ENCODE measurements around the gene CELSR3.

The CELSR3 gene

DNA sequence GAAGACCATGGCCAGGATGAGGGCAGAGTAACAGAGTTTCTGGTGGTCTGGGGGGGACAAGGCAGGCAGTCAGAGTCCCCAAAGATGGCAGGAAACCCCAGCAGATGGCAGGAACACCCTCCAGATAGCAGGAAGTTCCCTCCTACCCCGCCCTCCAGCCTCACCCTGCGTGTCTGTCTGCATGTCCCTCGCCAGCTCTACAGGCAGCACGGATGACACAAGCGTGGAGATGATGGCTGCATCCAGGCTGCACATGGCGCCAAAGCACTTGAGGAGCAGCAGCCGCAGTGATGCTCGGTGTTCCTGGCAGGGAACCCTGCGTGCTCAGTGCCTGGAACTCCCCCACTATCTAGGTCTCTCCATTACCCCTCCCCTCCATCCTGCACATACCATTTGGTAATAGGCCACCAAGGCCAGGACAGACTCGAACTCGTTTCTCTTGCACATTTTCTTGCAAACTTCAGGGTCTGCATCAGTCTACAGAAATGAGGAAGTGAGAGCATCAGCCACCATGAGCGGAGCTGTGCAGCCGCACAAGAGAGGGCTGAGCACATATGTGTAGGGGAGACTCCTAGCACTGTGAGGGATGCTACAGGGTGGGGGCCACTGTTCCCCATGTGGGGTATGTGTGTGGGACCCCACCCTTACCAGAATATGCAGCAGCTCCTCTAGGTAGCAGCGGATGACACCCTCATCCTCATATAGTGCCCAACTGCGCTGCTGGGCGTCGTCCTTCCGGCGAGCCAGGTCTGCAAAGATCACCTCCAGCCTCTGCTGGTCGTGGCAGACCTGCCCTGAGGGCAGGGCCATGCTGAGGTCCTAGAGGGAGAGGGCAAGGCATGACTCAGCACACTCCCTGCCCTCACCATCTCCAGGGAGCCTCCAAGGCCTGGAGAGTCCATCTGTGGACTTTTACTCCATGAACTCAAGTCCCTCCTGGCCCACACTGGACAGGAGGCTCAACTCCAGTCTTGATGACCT is 17.0 kb upstream of the CELSR3 start:
- Histone ChIP-seq H3K9ac (ENCODE audit: low read length) (no peak overlapping the region), H3K9me3 (ENCODE audit: control insufficient read depth, insufficient read depth, low read depth, low read length) (no peaks in the 10 kb centered on the region), H3K27ac (ENCODE audit: low read depth, low read length) (no peak overlapping the region), H3K4me1 (ENCODE audit: control insufficient read depth, insufficient read depth, low read length) (peaks cover 7% of the 10 kb centered on the region), H3K36me3 (ENCODE audit: control insufficient read depth, insufficient read depth, low read length) (peaks cover 79% of the 10 kb centered on the region), H3K27me3 (ENCODE audit: control insufficient read depth, insufficient read depth, low read length) (no peaks in the 10 kb centered on the region), H3K4me3 (ENCODE audit: low read depth, low read length) (no peak overlapping the region)

GRCh38 chr3:48678566-48679380 is 16.1 kb upstream of the CELSR3 start:
- H3K36me3 ChIP-seq (ENCODE audit: control insufficient read depth, insufficient read depth, low read length): peaks cover 88% of the 10 kb centered on the region
- no peak overlapping the region for H3K27ac ChIP-seq (ENCODE audit: low read depth, low read length)

DNA sequence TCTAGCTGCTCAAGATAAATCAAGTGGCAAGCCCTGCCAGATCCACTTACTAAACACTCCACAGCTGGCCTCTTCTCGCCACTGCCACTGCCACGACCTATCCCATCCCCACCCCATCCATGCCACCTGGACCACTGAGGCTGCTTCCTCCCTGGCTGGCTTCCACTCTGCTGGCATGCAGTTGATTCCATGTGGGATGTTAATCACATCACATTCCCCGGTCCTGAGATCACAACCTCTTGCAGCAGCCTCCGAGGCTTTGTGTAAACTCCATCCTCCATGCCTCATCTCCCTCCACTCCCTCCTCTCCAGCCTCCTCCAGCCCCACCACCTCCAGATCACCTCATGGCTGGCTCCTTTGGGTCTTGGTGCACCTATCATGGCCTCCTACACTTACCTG is 15.4 kb upstream of the CELSR3 start:
- H3K4me1 ChIP-seq (ENCODE audit: control insufficient read depth, insufficient read depth, low read length): no peaks in the 10 kb centered on the region
- no peaks in the 10 kb centered on the region for H3K27me3 ChIP-seq (ENCODE audit: control insufficient read depth, insufficient read depth, low read length)
- peaks cover 88% of the 10 kb centered on the region for H3K36me3 ChIP-seq (ENCODE audit: control insufficient read depth, insufficient read depth, low read length)
- no peak overlapping the region for H3K27ac ChIP-seq (ENCODE audit: low read depth, low read length)
- H3K4me3 ChIP-seq (ENCODE audit: low read depth, low read length): no peak overlapping the region
- H3K9me3 ChIP-seq (ENCODE audit: control insufficient read depth, insufficient read depth, low read depth, low read length): no peaks in the 10 kb centered on the region
- no peak overlapping the region for H3K9ac ChIP-seq (ENCODE audit: low read length)

More at GRCh38 chr3:48678566-48679380, 16.1 kb upstream of the CELSR3 start:
- Histone ChIP-seq H3K4me1 (ENCODE audit: control insufficient read depth, insufficient read depth, low read length) (no peaks in the 10 kb centered on the region), H3K9me3 (ENCODE audit: control insufficient read depth, insufficient read depth, low read depth, low read length) (no peaks in the 10 kb centered on the region), H3K9ac (ENCODE audit: low read length) (no peak overlapping the region), H3K27me3 (ENCODE audit: control insufficient read depth, insufficient read depth, low read length) (no peaks in the 10 kb centered on the region), H3K4me3 (ENCODE audit: low read depth, low read length) (no peak overlapping the region)

GRCh38 chr3:48674505-48674904 is 11.8 kb upstream of the CELSR3 start:
- no peaks in the 10 kb centered on the region for H3K27me3 ChIP-seq (ENCODE audit: control insufficient read depth, insufficient read depth, low read length)
- H3K27ac ChIP-seq (ENCODE audit: low read depth, low read length): no peak overlapping the region
- H3K9me3 ChIP-seq (ENCODE audit: control insufficient read depth, insufficient read depth, low read depth, low read length): no peaks in the 10 kb centered on the region
- H3K4me3 ChIP-seq (ENCODE audit: low read depth, low read length): no peak overlapping the region
- no peak overlapping the region for H3K9ac ChIP-seq (ENCODE audit: low read length)
- no peaks in the 10 kb centered on the region for H3K4me1 ChIP-seq (ENCODE audit: control insufficient read depth, insufficient read depth, low read length)
- H3K36me3 ChIP-seq (ENCODE audit: control insufficient read depth, insufficient read depth, low read length): peaks cover 74% of the 10 kb centered on the region

DNA sequence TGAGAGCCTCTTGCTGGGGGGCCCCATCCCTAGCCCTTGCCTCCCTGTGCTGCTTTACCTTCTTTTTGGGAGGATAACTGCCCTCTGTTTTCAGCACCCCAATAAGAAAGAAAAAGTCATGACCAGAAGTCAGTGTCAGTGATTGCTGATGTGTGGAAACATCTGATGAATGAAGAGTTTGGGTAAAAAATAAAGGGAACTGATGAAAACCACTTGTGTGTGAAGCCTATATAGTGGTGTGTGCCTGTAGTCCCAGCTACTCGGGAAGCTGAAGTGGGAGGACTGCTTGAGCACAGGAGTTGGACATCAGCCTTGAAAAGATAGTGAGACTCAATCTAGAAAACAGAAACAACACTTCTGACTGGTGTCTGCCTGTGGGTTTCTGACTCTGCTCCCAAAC is 9.8 kb upstream of the CELSR3 start:
- peaks cover 58% of the 10 kb centered on the region for H3K36me3 ChIP-seq (ENCODE audit: control insufficient read depth, insufficient read depth, low read length)
- H3K27me3 ChIP-seq (ENCODE audit: control insufficient read depth, insufficient read depth, low read length): no peaks in the 10 kb centered on the region
- no peak overlapping the region for H3K4me3 ChIP-seq (ENCODE audit: low read depth, low read length)
- H3K27ac ChIP-seq (ENCODE audit: low read depth, low read length): no peak overlapping the region
- no peaks in the 10 kb centered on the region for H3K4me1 ChIP-seq (ENCODE audit: control insufficient read depth, insufficient read depth, low read length)
- H3K9ac ChIP-seq (ENCODE audit: low read length): no peak overlapping the region
- H3K9me3 ChIP-seq (ENCODE audit: control insufficient read depth, insufficient read depth, low read depth, low read length): no peaks in the 10 kb centered on the region

DNA sequence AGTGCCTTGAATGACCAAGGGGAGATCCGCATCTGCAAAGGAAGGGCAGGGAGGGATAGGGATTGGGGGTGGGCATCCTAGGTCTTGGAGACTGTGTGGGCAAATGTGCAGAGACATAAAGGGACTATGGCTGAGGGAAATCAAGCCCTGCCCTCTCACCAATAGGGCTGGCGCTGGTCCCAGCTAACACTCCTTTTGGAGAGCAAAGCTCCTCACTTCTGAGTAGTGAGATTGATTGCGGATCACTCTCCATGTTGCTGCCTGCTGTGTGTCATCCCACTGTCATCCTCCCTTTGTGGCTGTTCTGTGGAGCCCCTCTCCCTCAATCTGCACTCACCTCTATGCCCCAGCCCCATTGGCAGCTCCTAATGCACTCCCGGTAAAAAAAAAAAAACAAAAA is 2.2 kb upstream of the CELSR3 start:
- H3K36me3 ChIP-seq (ENCODE audit: control insufficient read depth, insufficient read depth, low read length): peaks cover 18% of the 10 kb centered on the region
- no peak overlapping the region for H3K27ac ChIP-seq (ENCODE audit: low read depth, low read length)
- H3K9ac ChIP-seq (ENCODE audit: low read length): no peak overlapping the region
- H3K9me3 ChIP-seq (ENCODE audit: control insufficient read depth, insufficient read depth, low read depth, low read length): no peaks in the 10 kb centered on the region
- peaks cover 3% of the 10 kb centered on the region; the same call in 1 of the 2 replicates for H3K27me3 ChIP-seq (ENCODE audit: control insufficient read depth, insufficient read depth, low read length)
- H3K4me3 ChIP-seq (ENCODE audit: low read depth, low read length): no peak overlapping the region
- H3K4me1 ChIP-seq (ENCODE audit: control insufficient read depth, insufficient read depth, low read length): peaks cover 10% of the 10 kb centered on the region

GRCh38 chr3:48664313-48664644 is 1.6 kb upstream of the CELSR3 start:
- Histone ChIP-seq H3K4me1 (ENCODE audit: control insufficient read depth, insufficient read depth, low read length) (peaks cover 10% of the 10 kb centered on the region), H3K27ac (ENCODE audit: low read depth, low read length) (no peak overlapping the region), H3K9ac (ENCODE audit: low read length) (peak overlapping the region; percentile 8), H3K27me3 (ENCODE audit: control insufficient read depth, insufficient read depth, low read length) (peaks cover 3% of the 10 kb centered on the region; the same call in 1 of the 2 replicates), H3K36me3 (ENCODE audit: control insufficient read depth, insufficient read depth, low read length) (peaks cover 24% of the 10 kb centered on the region), H3K4me3 (ENCODE audit: low read depth, low read length) (peak overlapping the region; percentile 72), H3K9me3 (ENCODE audit: control insufficient read depth, insufficient read depth, low read depth, low read length) (no peaks in the 10 kb centered on the region)

DNA sequence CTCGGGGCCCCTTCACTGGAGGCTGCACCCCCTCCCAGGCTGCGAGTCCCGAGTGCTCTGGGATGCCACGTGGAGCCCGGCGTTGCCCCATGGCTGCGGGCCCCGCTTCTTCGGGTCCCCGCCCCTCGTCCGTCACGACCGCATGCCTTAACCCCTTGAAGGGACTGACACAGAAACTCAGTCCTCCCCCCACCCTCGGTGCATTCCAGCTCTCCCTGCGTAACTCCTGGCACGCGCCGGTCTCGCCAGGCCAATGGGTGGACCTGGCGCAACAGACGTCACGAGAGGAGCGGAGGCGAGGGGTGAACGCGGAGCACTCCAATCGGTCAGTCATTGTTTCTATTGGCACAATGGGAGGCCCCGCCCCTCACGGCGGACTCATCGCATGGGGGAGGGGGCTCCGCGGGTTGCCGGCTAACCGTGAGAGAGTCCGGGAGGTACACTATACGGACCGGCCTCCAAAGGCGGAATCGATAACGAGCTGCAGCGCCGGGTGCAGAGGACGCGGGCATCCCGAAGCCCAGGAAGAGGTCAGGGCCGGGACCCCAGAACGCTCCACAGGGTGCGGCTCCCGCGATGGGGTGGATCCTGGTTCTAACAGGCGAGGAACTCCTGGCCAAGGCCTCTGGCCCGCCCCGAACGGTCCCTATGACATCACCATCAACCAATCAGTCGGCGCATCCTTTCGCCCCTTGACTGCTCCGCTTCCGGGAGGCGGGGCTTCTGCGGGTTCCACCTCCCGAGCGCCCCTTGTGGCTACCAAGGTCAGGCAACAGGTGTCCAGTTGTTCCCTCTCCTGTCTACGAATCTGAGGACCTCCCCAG is 1.0 kb upstream of the CELSR3 start:
- Histone ChIP-seq H3K9ac (ENCODE audit: low read length) (peak overlapping the region; percentile 85), H3K36me3 (ENCODE audit: control insufficient read depth, insufficient read depth, low read length) (peaks cover 25% of the 10 kb centered on the region), H3K27ac (ENCODE audit: low read depth, low read length) (peak overlapping the region; percentile 94), H3K27me3 (ENCODE audit: control insufficient read depth, insufficient read depth, low read length) (peaks cover 3% of the 10 kb centered on the region; the same call in 1 of the 2 replicates), H3K9me3 (ENCODE audit: control insufficient read depth, insufficient read depth, low read depth, low read length) (no peaks in the 10 kb centered on the region), H3K4me1 (ENCODE audit: control insufficient read depth, insufficient read depth, low read length) (peaks cover 10% of the 10 kb centered on the region), H3K4me3 (ENCODE audit: low read depth, low read length) (peak overlapping the region; percentile 72)

GRCh38 chr3:48662145-48662752 is 437 bp downstream of the CELSR3 start:
- Histone ChIP-seq H3K27ac (ENCODE audit: low read depth, low read length) (no peak overlapping the region), H3K36me3 (ENCODE audit: control insufficient read depth, insufficient read depth, low read length) (peaks cover 21% of the 10 kb centered on the region), H3K9ac (ENCODE audit: low read length) (peak overlapping the region; percentile 3), H3K4me3 (ENCODE audit: low read depth, low read length) (peak overlapping the region; percentile 72), H3K4me1 (ENCODE audit: control insufficient read depth, insufficient read depth, low read length) (peaks cover 10% of the 10 kb centered on the region), H3K9me3 (ENCODE audit: control insufficient read depth, insufficient read depth, low read depth, low read length) (no peaks in the 10 kb centered on the region), H3K27me3 (ENCODE audit: control insufficient read depth, insufficient read depth, low read length) (peaks cover 3% of the 10 kb centered on the region; the same call in 1 of the 2 replicates)

GRCh38 chr3:48661501-48662144 is 1.1 kb downstream of the CELSR3 start:
- Histone ChIP-seq H3K4me3 (ENCODE audit: low read depth, low read length) (peak overlapping the region; percentile 72), H3K36me3 (ENCODE audit: control insufficient read depth, insufficient read depth, low read length) (peaks cover 24% of the 10 kb centered on the region), H3K27me3 (ENCODE audit: control insufficient read depth, insufficient read depth, low read length) (peaks cover 3% of the 10 kb centered on the region; the same call in 1 of the 2 replicates), H3K27ac (ENCODE audit: low read depth, low read length) (no peak overlapping the region), H3K9me3 (ENCODE audit: control insufficient read depth, insufficient read depth, low read depth, low read length) (no peaks in the 10 kb centered on the region), H3K9ac (ENCODE audit: low read length) (peak overlapping the region; percentile 3), H3K4me1 (ENCODE audit: control insufficient read depth, insufficient read depth, low read length) (peaks cover 16% of the 10 kb centered on the region)

Measured in HUES6 (cell line).